Left ventricle myocardium inferior (tissue), 1 donor: ENCODE measurements around the gene PBX4. TPM values are rescaled to one million over a fixed set of nuclear protein-coding genes. Genes with fewer than 3 reads are reported as not detected.
A peak's percentile ranks its signal among the peaks of the same experiment; 100 is the strongest.

ENCODE experiments used
- DNase-seq: peaks from one replicate; pipeline ENCODE4 v3.0.0-alpha.2; 2020
- H3K27ac ChIP-seq: fragments of 200-600 bp; replicated peaks from 2 replicates; pipeline ENCODE4 v1.8.0; 2021
- H3K27me3 ChIP-seq: fragments of 200-600 bp; 2 replicates; pipeline ENCODE4 v1.8.0; 2021; ENCODE audit warnings: low read depth
- H3K36me3 ChIP-seq: fragments of 200-600 bp; 2 replicates; pipeline ENCODE4 v1.8.0; 2021
- H3K4me1 ChIP-seq: fragments of 200-600 bp; 2 replicates; pipeline ENCODE4 v1.8.0; 2021
- H3K4me3 ChIP-seq: fragments of 200-600 bp; 2 replicates; pipeline ENCODE4 v1.8.0; 2021; ENCODE audit warnings: mild to moderate bottlenecking, moderate library complexity
- H3K9me3 ChIP-seq: fragments of 200-600 bp; replicated peaks from 2 replicates; pipeline ENCODE4 v1.8.0; 2021
- intact Hi-C: fragments of 100-400 bp; cut with micrococcal nuclease; formaldehyde crosslinking; loops from one replicate; pipeline ENCODE4 v1.11.0; 2022
- total RNA-seq: library from RNA; stranded (reverse); fragmentation: NEBNext Ultra II Directional; extraction: Animal tissue kit (Norgen Biotek cat#: 25700); gene quantifications from one replicate; pipeline ENCODE4 v1.2.1, GENCODE V29; 2021
- TF ChIP-seq, protein P1 (sequence below): fragments of 200-600 bp; IDR thresholded peaks from 2 replicates; pipeline ENCODE4 v1.8.0; 2021; ENCODE audit warnings: antibody characterized with exemption, mild to moderate bottlenecking, borderline replicate concordance
- donor health status: DM: no; HTN: yes; CAD: no; lungs with severe emphysema.

The PBX4 gene
- total RNA-seq, 1 donor from 2014 or later, result not detected

DNA sequence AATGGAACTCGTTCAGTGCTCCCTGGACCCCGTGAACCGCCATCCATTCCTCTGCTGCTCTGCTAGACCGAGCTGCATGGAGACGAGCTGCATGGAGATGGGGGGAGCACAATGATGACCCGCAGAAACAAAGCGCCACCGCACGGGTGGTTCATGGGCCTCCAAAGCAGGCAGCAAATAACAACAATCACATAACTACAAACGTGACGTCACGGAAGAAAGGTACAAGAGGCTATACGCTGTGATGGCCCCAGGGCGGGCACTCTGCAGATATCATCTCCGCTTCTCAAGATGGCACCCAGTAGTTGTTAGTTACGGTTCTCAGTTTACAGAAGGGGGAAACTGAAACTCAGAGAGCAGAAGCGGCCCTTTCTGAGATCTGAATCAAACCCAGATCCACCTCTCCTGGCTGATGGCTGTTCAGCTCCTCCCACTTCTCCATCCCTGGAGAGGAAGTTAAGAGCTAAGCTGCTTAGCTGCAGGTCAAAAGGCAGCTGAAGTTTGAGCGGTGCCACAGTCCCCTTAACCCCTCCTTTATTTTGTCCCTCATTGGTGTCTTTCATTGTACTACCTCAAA, 43.3 kb upstream of the PBX4 start:
- peaks cover 31% of the 10 kb centered on the region for H3K36me3 ChIP-seq

DNA sequence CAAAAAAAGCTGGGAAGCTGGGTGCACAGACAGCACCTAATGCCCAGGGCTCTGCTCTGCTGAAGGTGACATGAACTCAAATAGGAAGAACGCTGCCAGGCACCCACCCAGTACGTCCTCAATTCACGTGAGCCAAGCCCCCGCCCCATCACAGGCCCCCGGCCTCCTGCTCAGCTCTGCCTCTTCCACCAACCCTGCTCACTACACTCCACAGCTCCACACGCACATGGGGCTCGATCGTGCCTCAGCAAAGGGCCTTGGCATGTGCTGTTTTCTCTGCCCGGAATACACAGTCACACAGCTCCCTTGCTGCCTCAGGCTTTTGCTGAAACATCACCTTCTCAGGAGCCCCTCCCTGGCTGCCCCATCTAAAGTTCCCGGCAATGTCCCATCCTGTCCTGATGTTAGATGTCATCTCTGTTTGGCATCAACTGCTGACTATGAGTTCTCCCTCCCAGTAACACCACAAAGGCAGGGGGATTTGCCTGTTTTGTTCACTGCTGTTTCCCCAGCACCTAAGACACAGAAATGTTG, 42.7 kb upstream of the PBX4 start:
- Histone ChIP-seq H3K27ac (no peak overlapping the region), H3K4me3 (no peak overlapping the region), H3K9me3 (no peaks in the 10 kb centered on the region), H3K27me3 (no peaks in the 10 kb centered on the region), H3K4me1 (peaks cover 29% of the 10 kb centered on the region), H3K36me3 (peaks cover 37% of the 10 kb centered on the region)
- intact Hi-C loops, result no loop called here
- DNase-seq, result no peak
- TF ChIP-seq, protein P1, sequence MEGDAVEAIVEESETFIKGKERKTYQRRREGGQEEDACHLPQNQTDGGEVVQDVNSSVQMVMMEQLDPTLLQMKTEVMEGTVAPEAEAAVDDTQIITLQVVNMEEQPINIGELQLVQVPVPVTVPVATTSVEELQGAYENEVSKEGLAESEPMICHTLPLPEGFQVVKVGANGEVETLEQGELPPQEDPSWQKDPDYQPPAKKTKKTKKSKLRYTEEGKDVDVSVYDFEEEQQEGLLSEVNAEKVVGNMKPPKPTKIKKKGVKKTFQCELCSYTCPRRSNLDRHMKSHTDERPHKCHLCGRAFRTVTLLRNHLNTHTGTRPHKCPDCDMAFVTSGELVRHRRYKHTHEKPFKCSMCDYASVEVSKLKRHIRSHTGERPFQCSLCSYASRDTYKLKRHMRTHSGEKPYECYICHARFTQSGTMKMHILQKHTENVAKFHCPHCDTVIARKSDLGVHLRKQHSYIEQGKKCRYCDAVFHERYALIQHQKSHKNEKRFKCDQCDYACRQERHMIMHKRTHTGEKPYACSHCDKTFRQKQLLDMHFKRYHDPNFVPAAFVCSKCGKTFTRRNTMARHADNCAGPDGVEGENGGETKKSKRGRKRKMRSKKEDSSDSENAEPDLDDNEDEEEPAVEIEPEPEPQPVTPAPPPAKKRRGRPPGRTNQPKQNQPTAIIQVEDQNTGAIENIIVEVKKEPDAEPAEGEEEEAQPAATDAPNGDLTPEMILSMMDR, result no peak

More for the DNA sequence above, 43.3 kb upstream of the PBX4 start:
- Histone ChIP-seq H3K27ac (no peak overlapping the region), H3K4me1 (peaks cover 29% of the 10 kb centered on the region), H3K9me3 (no peaks in the 10 kb centered on the region), H3K4me3 (peak overlapping the region; percentile 91), H3K27me3 (no peaks in the 10 kb centered on the region)
- intact Hi-C loops, result no loop called here
- no peak for DNase-seq
- TF ChIP-seq, protein P1, result no peak

DNA sequence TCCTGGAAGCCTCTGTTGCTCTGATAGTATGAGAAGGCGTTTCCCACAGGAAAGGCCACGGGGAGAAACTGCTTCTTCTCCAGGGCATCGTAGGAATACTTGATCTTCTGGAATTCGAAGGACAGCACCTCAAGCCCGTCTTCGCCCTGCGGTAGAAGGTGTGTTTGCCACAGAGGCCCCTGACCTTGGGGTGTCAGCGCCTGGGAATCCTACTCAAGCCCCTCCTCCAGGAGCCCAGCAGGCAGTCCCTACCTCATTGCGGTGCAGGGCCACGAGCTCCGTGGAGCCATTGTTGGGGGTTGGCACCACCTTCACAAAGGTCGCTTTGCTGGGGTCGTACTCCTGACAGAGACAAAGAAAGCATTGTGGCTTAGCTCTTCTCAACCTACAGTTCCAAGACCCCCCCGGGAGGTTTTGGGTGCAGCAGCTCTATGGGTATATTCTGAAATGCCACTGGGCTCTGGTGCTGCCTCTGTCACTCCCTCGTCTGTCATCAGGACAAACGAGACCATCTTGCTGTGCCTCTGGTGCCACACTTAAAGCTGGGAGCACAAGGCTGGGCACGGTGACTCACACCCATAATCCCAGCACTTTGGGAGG, 41.3 kb upstream of the PBX4 start:
- Histone ChIP-seq H3K4me3 (no peak overlapping the region), H3K9me3 (no peaks in the 10 kb centered on the region), H3K27me3 (no peaks in the 10 kb centered on the region), H3K4me1 (peaks cover 29% of the 10 kb centered on the region), H3K27ac (no peak overlapping the region), H3K36me3 (peaks cover 51% of the 10 kb centered on the region)
- intact Hi-C loops, result no loop called here
- TF ChIP-seq, protein P1, result no peak
- no peak for DNase-seq

DNA sequence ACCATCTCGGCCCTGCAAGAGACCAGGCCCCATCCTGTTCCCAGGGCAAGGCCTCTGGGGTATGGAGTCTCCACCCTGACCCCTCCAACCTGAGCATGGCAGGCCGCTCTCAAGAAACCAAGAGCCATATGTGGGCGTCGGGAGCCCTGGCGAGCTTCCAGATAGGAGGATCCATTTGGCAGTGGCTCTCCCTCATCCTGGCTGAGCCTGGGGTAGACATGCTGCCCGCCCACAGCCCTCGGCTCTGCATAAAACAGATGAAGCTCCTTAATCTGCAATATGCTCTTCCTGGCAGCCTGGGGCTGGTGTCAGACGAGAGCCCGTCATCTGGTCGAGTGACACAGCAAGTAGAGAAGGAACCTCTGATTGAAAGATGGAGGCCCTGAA, 38.9 kb upstream of the PBX4 start:
- TF ChIP-seq, protein P1, result no peak
- Histone ChIP-seq H3K9me3 (no peaks in the 10 kb centered on the region), H3K27me3 (no peaks in the 10 kb centered on the region), H3K36me3 (peaks cover 75% of the 10 kb centered on the region), H3K27ac (no peak overlapping the region), H3K4me1 (peaks cover 14% of the 10 kb centered on the region), H3K4me3 (no peak overlapping the region)
- intact Hi-C loops, result no loop called here
- DNase-seq, result no peak

DNA sequence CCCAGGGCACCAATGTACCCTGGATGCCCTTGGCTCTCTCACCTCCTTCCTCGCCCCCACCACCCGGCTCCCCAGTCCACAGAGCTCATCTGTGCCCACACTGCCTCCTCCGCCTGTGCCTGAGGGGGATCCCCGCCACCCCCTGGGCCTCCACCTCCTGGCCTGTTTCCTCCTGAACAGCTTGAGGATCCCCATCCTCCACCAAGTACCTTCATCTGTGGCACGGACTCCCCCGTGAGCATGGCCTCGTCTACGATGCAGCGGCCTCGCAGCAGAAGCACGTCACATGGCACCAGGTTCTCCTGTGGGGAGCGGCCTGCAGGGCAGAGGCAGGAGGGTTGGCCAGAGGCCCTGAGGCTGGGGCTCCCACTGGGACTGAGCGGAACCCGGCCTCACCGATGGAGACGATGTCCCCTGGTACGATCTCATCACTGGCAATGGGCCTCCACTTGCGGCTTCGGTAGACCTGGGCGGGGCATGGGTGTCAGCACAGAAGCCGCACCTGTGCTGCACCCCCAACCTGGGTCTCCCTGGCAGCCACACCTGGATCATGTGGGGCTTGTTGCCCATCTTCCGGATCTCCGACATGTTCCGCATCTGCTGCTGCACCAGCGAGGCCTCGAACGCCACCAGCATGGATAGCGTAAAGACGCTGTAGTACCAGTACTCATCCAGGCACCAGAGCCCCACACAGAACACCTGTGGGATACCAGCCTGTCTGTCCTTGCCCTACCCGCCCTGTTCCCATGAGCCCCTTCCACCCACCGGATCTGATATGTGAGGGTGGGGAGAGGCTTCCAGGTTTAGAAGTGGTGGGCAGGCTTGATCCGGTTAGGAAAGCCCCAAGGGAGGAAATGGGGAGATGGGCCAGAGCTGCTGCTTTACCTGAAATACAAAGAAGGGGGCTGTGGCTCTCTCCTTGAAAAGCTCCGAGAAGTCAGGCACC, 38.2 kb upstream of the PBX4 start:
- no peak for DNase-seq
- Histone ChIP-seq H3K36me3 (peaks cover 81% of the 10 kb centered on the region), H3K9me3 (no peaks in the 10 kb centered on the region), H3K4me3 (no peak overlapping the region), H3K27me3 (no peaks in the 10 kb centered on the region), H3K27ac (no peak overlapping the region), H3K4me1 (peaks cover 9% of the 10 kb centered on the region)
- TF ChIP-seq, protein P1, result no peak
- intact Hi-C loops, result no loop called here
